ENCODE data around the gene MYCN.
A peak's percentile ranks its signal among the peaks of the same experiment; 100 is the strongest.
"Not testable (repeated sequence)": the region's sequence is repeated elsewhere in the genome, so short reads cannot be mapped to it uniquely, and the experiment has no call there.

Gene MYCN

DNA sequence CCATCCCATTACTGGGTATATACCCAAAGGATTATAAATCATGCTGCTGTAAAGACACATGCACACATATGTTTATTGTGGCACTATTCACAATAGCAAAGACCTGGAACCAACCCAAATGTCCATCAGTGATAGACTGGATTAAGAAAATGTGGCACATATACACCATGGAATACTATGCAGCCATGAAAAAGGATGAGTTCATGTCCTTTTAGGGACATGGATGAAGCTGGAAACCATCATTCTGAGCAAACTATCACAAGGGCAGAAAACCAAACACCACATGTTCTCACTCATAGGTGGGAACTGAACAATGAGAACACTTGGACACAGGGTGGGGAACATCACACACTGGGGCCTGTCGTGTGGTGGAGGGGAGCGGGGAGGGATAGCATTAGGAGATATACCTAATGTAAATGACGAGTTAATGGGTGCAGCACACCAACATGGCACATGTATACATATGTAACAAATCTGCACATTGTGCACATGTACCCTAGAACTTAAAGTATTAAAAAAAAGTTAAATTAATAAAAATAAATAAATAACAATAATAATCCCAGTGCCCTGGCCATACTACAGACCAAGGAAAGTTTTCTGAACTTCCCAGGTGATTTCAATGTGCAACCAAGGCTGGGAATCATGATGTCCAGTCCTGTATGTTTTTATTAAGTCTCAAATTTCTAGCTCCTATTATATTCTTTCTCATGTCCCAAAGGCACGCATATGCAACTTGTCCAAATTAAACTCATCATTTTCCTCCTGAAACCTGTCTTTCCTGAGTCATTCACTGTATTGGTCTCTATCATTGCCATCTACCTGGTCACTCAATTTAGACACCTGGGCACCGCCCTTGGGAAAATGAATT is 23.0 kb downstream of the MYCN start:
- not testable (repeated sequence) for DNase-seq

DNA sequence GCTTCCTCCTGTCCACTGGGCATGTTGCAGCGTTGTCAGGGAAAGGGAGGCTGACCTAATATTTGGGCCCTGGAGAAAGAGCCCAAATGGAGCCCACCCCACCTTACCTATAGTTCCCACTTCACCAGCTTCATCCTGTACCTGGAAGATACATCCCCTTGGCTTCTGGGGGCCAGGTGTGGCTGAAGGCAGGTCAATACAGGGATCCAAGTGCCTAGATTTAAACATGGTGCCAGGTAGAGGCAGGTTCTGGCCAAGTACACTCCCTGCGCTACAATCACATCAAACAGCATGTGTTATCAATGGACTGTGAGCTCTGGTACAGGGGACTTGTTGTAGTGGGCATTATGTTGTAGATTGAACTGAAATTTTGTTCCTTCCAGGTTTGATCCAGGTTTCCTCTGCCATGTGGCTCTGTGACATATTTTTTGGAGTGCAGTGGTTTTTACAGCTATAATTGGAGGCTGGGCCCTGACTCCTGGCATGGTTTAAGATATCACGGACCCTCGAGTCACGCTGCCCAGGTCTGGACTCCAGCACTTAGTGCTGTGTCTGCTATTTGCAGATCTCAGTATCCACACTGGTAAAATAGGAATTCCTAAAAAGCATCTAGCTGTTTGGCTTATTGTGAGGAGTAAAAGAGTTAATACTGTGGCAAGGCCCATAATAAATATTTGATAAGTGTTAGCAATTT is 23.8 kb downstream of the MYCN start:
- DNase-seq: no peak

DNA sequence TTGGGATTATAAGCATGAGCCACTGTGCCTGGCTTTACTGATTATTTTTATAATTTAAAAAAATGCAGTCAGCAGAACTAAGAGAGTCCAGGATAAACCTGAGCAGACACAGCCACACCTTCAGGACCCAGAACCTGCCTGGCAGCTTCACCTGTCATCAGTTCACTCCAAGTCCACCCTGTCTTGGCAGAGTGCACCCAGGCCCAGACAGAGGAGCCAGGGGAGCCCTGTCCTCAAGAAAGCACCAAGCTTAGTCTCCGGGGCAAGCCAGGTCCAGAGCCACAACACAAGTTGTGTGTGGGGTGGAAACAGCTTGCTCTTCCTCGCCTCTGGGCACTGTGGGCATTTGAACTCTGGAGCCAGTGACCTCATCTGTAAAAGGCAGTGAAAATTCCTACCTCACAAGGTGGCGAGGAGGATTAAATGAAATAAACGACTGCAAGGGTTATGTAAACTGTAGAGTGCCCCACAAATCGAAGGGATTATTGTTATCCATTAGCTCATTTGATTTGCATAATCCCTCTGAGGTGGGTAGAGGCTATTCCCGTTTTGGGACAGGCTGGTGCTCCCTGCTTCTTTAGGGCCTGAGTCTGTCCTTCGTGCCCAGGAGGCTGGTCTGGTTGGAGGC is 24.7 kb downstream of the MYCN start:
- DNase-seq: no peak

DNA sequence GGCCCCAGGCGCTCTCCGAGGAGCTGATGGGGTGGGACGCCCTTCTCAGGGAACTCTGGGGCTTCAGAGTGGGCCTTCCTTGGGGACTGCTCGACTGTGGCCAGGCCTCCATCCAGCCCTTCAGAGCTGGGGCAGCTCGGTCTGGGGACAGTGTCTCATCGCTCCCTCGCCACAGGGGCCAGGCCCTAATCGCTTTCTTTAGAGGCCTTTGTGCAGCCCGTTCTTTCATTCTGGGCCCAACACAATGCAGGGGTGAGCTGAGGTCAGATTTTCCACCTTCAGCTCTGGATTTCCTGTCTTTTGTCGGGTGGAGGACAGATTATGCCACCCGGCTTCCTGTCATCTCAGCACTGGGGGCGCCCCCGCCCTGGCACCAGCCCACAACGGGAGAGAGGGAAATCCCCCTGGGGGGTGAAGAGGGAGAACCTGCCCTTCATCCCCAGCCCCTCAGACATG is 25.2 kb downstream of the MYCN start:
- DNase-seq: peak; percentile 82

DNA sequence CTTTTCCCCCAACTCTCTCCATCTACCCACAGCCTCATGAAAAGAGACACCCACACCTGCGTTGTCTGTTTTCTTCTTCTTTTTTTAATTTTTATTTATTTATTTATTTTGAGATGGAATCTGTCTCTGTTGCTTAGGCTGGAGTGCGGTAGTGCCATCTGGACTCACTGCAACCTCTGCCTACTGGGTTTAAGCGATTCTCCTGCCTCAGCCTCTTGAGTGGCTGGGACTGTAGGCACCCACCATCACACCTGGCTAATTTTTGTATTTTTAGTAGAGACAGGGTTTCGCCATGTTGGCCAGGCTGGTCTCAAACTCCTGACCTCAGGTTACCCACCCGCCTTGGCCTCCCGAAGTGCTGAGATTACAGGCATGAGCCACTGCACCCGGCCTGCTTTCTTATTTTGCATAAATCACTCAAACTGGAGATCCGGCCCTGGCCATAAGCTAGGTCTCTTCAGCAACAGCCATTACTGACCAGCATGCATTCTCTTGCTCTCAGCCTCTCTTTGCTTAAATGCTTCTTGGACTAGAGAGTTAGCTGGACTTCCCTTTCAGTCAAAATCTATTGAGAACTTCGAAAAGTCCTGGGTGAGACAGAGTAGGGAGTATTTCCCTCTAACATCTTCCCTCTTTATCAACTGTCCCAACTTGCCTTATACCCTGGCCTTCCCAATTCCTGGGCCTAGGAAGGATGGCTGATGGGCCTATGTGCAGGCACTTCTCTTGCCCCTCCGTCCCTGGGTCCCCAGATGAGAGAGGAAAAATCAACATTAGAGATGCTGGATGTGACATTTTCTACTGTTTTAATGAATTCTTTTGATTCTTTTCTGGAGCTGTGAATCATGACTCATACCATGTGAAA is 27.3 kb downstream of the MYCN start:
- DNase-seq: no peak

DNA sequence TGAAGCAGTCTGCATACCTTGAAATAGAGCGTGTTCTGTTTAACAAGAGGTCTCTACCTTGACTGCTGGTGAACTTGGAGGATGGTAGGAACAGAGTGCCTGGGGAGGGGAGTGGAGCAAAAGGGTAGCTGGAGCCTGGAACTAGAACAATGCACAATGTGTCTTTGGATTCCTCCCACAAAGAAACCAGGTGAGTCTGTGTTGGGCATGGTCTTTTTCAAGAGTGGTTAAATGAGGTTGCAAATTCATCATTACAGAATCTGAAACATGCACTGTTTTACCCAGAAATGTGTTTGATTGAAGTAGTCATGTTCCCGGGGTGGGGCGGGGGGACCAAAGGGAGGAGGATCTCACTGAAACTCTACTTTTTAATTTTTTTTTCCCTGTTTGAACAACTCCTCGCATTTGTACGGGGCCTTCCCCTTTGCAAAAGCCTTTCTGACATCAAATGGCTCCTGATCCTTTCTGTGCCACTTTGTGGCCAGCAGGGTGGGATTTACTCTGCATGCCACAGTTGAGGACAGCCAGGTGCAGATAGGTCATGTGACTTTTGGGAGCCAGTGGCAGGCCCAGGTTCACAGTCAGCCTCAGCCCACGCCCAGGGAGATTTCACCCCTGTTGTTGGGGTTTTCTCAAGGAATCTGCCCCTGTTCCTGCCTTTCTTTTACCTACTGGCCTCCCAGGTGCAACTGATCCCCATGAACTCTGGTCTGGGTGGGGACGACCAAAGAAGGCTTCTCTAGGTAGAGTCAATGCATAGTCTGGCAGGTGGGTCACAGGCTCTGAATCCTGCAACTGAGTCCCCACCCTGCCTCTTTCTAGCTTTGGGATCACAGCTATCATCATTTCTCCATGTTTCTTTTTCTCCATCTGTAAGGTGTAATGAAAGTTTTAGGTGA is 28.2 kb downstream of the MYCN start:
- DNase-seq: no peak

DNA sequence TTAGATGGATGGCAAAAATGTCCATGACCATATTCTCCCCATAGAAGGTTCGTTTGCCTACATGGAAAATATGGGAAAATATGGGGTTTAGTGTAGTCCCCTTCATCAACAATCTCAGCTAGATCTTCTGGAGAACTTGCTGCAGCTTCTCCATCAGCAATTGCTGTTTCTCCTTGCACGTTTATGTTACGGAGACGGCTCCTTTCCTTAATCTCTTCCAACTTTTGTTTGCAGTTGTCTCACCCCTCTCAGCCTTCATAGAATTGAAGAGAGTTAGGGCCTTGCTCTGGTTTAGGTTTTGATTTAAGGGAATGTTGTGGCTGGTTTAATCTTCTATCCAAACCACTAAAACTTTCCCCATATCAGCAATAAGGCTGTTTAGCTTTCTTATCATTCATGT is 28.9 kb downstream of the MYCN start:
- DNase-seq: no peak

DNA sequence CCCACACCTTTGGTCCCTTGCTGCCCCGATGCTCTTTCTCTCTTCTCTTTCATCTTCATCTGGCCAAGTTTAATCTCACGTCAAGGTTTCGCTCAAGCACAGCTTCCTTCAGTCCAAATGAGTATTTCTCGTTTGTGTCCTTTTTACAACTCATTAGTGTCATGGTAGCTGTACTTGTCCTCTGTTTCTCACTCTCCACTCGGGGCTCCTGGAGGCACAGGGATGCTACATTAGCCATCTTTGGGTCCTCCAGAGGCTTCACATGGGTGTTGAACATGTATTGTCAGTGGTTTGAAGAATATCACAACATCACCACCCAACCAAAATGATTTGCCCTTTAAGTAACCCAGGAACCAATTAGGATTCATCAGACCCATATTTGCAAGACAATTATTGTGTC is 30.4 kb downstream of the MYCN start:
- DNase-seq: no peak

DNA sequence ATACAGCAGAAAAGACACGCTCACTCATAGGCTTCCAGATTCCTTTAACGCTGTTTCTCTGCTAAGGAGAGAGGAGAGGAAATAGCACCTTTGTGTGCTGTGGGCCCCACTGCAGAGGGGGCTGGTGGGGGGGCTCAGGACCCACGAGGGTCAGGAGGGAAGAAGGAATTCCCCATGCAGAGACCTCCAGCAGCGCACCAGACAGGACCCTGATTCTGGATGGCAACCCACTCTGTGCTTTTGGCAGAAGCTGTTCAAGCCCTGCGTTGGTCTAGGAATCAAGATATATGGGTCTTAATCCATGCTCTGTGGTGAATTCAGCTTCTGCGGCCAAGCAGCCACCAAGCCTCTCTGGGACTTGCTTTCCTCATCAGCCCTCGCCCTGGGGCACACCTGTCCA is 31.0 kb downstream of the MYCN start:
- DNase-seq: no peak

DNA sequence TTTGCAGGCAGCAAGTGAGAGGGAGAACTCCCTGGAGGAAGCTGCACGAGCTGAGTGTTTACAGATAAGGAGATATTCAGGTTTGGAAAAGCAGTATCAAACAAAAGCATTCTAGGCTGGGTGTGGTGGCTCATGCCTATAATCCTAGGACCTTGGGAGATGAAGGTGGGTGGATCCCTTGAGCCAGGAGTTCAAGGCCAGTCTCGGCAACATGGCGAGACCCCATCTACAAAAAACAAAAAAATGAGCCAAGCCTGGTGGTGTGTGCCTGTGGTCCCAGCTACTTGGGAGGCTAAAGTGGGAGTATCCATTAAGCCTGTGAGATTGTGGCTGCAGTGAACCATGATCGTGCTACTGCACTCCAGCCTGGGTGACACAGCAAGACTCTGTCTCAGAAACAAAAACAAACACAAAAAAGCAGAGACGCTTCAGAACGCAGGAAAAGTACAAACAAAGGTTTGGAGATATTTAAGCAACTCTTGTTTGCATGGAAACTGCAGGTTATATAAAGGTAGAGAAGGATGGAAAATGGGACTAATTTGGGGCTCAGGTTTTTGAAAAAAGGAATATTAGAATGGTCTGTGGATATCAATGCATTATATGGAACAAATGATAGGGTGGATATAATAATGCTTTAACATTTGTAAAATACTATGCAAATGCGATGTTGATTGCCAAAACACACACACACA is 31.6 kb downstream of the MYCN start:
- DNase-seq: no peak

DNA sequence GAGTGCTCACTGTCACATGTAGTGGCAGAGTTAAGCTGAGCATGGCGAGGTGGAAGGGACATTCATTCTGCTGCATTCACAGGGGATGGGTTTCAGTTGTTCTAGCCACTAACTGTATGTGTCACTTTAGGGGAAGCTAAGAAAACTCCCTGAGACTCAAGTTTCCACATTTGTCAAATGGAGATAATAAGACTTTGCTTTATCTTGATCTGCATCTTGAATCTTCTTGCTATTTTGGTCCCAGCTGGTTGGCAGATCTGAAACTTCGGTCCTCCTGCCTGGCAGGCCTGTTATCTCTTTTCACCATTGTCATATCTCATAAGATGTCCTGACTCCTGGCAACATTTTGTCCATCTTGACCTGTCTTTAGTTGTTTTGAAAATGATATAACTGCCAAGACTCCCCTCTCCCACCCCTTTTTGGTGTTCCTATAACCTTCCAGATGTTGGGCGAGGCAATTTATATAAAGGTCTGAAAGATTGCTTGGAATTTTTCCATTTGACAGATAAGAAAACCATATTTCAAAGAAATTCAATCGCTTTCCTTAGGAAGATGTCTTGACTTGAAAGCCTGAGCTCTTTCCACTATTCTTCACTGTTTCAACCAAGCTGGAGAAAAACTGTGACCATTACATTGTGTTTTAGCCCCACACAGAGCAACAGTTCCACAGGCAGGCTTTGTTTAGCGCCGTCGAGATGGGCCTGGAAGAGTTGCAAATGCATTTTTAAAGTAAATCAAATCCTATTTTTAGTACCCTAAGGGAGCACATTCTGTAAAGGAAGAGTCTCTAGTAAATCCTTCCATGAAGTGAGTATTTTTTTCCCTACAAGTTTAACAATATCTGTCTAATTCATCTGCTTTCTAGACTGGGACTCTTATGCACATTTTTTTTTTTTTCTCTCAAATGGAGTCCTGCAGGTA is 33.4 kb downstream of the MYCN start:
- no peak for DNase-seq

DNA sequence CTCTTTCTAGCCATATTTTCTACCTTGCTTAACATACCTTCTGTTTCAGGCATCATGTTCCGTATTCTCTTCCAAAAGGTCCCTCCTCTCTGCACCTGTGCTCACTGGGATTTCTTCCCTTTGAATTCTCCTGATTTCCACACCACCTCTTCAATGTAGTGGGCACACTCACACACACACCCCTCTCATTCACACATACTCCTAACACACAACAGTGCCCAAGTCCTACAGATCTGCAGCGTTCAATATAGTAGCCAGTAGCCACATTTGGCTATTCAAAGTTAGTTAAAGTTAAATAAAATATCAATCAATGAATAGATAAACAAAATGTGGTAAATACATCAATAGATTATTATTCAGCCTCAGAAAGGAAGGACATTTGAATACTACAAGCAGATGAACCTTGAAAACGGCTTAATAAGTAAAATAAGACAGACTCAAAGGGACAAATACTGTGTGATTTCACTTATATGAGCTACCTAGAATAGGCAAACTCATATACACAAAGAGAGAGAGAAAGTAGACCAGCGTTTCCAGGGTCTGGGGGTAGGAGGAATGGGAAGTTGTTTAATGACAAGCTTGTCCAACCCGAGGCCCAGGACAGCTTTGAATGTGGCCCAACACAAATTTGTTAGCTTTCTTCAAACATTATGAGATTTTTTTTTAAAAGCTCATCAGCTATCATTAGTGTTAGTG is 34.4 kb downstream of the MYCN start:
- no peak for DNase-seq

DNA sequence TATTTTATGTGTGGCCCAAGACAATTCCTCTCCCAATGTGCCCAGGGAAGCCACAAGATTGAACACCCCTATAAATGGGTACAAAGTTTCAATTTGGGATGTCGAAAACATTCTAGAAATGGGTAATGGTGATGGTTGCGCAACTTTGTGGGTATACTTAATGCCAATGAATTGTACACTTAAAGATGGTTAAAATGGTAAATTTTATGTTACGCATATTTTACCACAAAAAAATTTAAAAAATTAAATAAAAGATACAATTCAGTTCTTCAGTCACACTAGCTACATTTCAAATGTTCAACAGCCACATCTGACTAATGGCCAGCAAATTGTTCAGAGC is 34.9 kb downstream of the MYCN start:
- DNase-seq: no peak

DNA sequence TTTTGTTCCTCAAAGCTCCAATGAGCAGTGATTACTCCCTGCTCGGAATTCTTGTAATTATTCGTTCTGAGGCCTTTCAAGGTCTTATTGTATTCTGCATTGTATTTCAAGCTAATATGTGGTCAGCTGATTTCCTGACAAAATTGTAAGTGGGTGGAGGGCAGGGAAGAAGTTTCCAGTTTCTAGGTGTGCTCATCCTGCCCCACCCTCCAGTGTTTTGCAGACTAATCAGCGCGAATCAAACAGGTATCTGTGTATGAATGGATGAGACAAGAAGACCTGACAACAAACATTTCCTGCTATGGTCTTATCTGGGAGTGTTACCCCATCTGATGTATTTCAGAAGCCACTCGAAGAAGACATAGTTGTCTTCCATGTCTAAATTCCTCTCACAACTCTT is 35.3 kb downstream of the MYCN start:
- DNase-seq: no peak

DNA sequence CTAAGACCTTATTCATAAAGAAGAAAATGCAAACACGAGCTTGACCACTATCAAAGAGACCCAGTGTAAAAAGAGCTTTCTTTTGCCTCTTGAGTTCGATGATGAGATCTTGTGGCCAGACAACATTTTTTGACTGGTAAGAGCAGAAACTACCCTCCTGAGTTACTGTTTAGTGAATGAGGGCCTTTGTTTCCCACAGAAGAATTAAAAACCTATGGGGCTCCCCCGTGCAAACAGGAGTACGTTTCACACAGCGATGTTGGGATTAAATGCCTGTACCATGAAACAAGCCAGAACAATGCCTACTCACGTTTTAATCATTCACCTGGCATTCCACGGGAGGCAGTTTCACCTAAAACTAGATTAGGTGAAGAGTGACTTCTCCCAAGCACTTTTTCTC is 36.0 kb downstream of the MYCN start:
- DNase-seq: no peak

DNA sequence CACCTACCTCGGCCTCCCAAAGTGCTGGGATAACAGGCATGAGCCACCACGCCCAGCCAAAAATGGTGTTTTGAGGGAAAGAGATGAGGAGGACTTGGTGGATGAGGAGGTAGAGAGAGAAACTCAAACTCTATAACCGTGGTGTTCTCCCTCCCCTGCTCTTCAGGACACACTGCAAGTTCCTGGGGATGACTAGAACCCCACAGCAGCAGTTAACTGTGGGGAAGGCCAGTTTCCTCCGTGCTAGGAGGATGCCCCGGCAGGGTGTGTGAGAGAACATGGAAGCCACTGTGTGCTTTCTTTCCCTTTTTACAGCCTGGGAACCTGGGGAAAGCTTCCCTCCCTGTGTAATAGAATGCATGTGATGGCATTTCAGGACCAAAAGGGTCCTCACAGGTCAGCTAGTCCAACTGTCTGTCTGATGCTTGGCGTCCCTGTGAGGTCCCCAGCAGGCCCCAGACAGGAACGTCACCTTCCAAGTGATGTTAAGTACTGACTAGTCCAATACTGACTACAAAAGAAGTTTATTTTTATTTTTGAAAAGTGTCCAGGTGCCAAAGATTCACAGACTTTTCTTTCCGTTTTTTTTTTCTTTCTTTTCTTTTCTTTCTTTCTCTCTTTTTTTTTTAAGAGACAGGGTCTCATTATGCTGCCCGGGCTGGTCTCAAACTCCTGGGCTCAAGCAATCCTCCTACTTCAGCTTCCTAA is 38.9 kb downstream of the MYCN start:
- no peak for DNase-seq

DNA sequence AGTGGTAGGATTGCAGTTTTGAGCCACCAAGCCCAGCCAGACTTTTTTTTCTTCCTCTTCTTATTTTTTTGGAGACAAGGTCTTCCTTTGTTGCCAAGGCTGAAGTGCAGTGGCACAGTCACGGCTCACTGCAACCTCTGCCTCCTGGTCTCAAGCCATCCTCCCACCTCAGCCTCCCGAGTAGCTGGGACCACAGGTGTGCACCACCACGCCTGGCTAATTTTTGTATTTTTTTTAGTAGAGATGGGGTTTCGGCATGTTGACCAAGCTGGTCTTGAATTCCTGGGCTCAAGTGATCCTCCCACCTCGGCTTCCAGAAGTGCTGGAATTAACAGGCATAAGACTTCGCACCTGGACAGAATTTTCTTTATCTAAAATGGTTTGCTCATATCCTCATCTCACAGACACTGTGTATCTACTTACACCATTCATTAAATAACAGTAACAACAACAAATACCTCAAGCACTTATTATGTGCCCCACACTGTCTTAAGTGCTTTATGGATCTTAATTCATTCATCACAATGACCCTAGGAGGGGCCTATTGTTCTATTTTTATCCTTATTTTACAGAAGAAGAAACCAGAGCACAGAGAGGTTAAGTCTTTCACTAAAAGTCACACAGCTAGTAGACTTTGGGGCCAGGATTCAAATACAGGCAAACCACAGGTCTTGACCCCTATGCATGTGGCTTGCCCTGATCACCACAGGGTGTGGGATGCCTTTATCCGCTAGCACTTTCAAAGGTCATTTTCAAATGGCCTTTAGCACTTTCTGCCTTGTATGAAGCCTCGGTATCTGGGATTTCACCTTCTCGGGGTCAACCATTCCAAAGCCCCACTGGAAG is 39.6 kb downstream of the MYCN start:
- DNase-seq: no peak

DNA sequence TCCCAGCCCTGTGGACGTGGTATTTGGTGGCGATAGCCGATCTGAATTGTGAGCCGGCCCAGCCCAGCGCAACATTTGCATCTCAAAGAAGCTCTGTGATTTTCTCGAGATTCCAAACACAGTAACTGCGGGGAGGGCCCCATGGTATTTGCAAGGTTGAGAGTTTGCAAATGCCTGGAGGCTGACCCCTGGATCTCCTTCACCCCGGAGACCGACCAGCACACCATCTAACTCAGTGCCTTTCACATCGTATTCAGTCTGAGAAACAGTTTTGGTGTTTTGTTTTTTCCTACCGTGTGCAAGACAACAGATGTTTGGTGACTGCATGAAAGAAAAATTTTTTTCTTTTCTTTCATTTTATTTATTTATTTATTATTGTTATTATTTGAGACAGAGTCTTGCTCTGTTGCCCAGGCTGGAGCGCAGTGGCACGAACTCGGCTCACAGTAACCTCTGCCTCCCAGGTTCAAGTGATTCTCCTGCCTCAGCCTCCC is 40.3 kb downstream of the MYCN start:
- DNase-seq: no peak
